ENCODE results near the gene CHMP6. TPM values are rescaled to one million over a fixed set of nuclear protein-coding genes. Genes with fewer than 3 reads are reported as not detected.

Gene CHMP6
- total RNA-seq, 2 experiments from 2014 or later = 7.9 to 23.8 TPM

GRCh38 chr17:81020767-81021497 lies 29.3 kb downstream of the CHMP6 start:
- BruUV-seq (replicated peaks) = no TSS peak
- H3K9me2 ChIP-seq (ENCODE audit: insufficient read depth, low read length) = no peaks in the 10 kb centered on the region
- H3K4me3 ChIP-seq (ENCODE audit: low read depth, low read length, poor library complexity, severe bottlenecking) = no peak overlapping the region
- H3K4me1 ChIP-seq (ENCODE audit: insufficient read depth, low read length, poor library complexity, severe bottlenecking) = no peaks in the 10 kb centered on the region
- no peak overlapping the region for H3K4me2 ChIP-seq (ENCODE audit: low read length)
- H4K20me1 ChIP-seq (ENCODE audit: insufficient read depth, low read length) = no peaks in the 10 kb centered on the region
- POLR2A ChIA-PET = no interaction called here
- peaks cover 6% of the 10 kb centered on the region for H3K9me3 ChIP-seq (ENCODE audit: low read length)
- H3K36me3 ChIP-seq (ENCODE audit: insufficient read depth, low read length) = no peaks in the 10 kb centered on the region
- TF ChIP-seq CTCF (conservative IDR thresholded peaks at IDR 0.05; ENCODE audit: low read length) = no peak
- TF ChIP-seq EZH2phosphoT487 (IDR thresholded peaks at IDR 0.05; ENCODE audit: borderline replicate concordance, low read depth, low read length) = no peak
- H3K79me2 ChIP-seq (ENCODE audit: insufficient read depth, low read depth, low read length) = no peaks in the 10 kb centered on the region
- CTCF ChIA-PET (ENCODE audit: unreplicated experiment) = no interaction called here
- intact Hi-C loops (cut with micrococcal nuclease; ENCODE audit: unreplicated experiment) = no loop called here
- no peak overlapping the region for H3K27ac ChIP-seq (ENCODE audit: low read depth, low read length, poor library complexity, severe bottlenecking)
- H2AFZ ChIP-seq (ENCODE audit: low read length) = no peak overlapping the region
- no peak for DNase-seq (ENCODE audit: low spot score)

GRCh38 chr17:81021531-81022343 lies 30.1 kb downstream of the CHMP6 start:
- POLR2A ChIA-PET = no interaction called here
- Histone ChIP-seq H2AFZ (ENCODE audit: low read length) (no peak overlapping the region), H3K4me2 (ENCODE audit: low read length) (no peak overlapping the region), H3K4me3 (ENCODE audit: low read depth, low read length, poor library complexity, severe bottlenecking) (no peak overlapping the region), H3K9me2 (ENCODE audit: insufficient read depth, low read length) (no peaks in the 10 kb centered on the region), H3K9me3 (ENCODE audit: low read length) (peaks cover 1% of the 10 kb centered on the region; the same call in 1 of the 2 replicates), H3K27ac (ENCODE audit: low read depth, low read length, poor library complexity, severe bottlenecking) (no peak overlapping the region), H4K20me1 (ENCODE audit: insufficient read depth, low read length) (no peaks in the 10 kb centered on the region), H3K79me2 (ENCODE audit: insufficient read depth, low read depth, low read length) (no peaks in the 10 kb centered on the region), H3K36me3 (ENCODE audit: insufficient read depth, low read length) (no peaks in the 10 kb centered on the region), H3K4me1 (ENCODE audit: insufficient read depth, low read length, poor library complexity, severe bottlenecking) (no peaks in the 10 kb centered on the region)
- DNase-seq (ENCODE audit: low spot score) = no peak
- CTCF ChIA-PET (ENCODE audit: unreplicated experiment) = no interaction called here
- intact Hi-C loops (cut with micrococcal nuclease; ENCODE audit: unreplicated experiment) = loop anchor here (2.0 kb wide), 1 partner anchor 219 kb away; no protein-coding TSS in a partner anchor
- no TSS peak for BruUV-seq (replicated peaks)
- no peak for TF ChIP-seq CTCF (conservative IDR thresholded peaks at IDR 0.05; ENCODE audit: low read length)
- TF ChIP-seq EZH2phosphoT487 (IDR thresholded peaks at IDR 0.05; ENCODE audit: borderline replicate concordance, low read depth, low read length) = no peak

- Histone ChIP-seq H3K9me3 (ENCODE audit: low read length) (no peaks in the 10 kb centered on the region), H3K4me2 (ENCODE audit: low read length) (no peak overlapping the region), H3K27ac (ENCODE audit: low read depth, low read length, poor library complexity, severe bottlenecking) (no peak overlapping the region), H3K36me3 (ENCODE audit: insufficient read depth, low read length) (no peaks in the 10 kb centered on the region), H3K9me2 (ENCODE audit: insufficient read depth, low read length) (no peaks in the 10 kb centered on the region), H4K20me1 (ENCODE audit: insufficient read depth, low read length) (no peaks in the 10 kb centered on the region), H2AFZ (ENCODE audit: low read length) (no peak overlapping the region), H3K4me3 (ENCODE audit: low read depth, low read length, poor library complexity, severe bottlenecking) (no peak overlapping the region), H3K4me1 (ENCODE audit: insufficient read depth, low read length, poor library complexity, severe bottlenecking) (no peaks in the 10 kb centered on the region), H3K79me2 (ENCODE audit: insufficient read depth, low read depth, low read length) (no peaks in the 10 kb centered on the region)
- TF ChIP-seq EZH2phosphoT487 (IDR thresholded peaks at IDR 0.05; ENCODE audit: borderline replicate concordance, low read depth, low read length) (no peak), CTCF (conservative IDR thresholded peaks at IDR 0.05; ENCODE audit: low read length) (no peak)
- CTCF ChIA-PET (ENCODE audit: unreplicated experiment) = no interaction called here
- intact Hi-C loops (cut with micrococcal nuclease; ENCODE audit: unreplicated experiment) = loop anchor here (2.0 kb wide), 1 partner anchor 218 kb away; no protein-coding TSS in a partner anchor
- POLR2A ChIA-PET = no interaction called here
- DNase-seq (ENCODE audit: low spot score) = no peak
- no TSS peak for BruUV-seq (replicated peaks)
Observed at GRCh38 chr17:81022344-81022676, 30.7 kb downstream of the CHMP6 start.

Measured in OCI-LY7 (cell line).